OCI-LY7 (cell line): Measurements from ENCODE around the gene TFAP2B. TPM values are rescaled to one million over a fixed set of nuclear protein-coding genes. Genes with fewer than 3 reads are reported as not detected.

Experiments
- Bru-seq: library from RNA; stranded (reverse); fragments of 400-500 nt; gene quantifications from one replicate; lab custom pipeline; 2021; lab: Mats Ljungman, UMichigan
- BruChase-seq, 2 experiments: library from RNA; stranded (reverse); fragments of 400-500 nt; gene quantifications; one replicate each; lab custom pipeline; 2021; lab: Mats Ljungman, UMichigan
- BruUV-seq: library from RNA; stranded (reverse); fragments of 400-500 nt; replicated peaks from 2 replicates; lab custom pipeline; 2021; lab: Mats Ljungman, UMichigan
- CTCF ChIA-PET: fragments of 300-600 bp; sonication (Branson Sonifier 250); formaldehyde crosslinking; loops from one replicate; lab custom pipeline; 2022; ENCODE audit warnings: antibody characterized with exemption; ENCODE audit not compliant: unreplicated experiment; lab: Charles Lee
- POLR2A ChIA-PET: fragments of 300-600 bp; sonication (Branson Sonifier 250); formaldehyde crosslinking; loops from one replicate; lab custom pipeline; 2022; ENCODE audit warnings: antibody characterized with exemption; lab: Charles Lee
- DNase-seq: peaks from one replicate; pipeline ENCODE4 v3.0.0-alpha.2; 2015; ENCODE audit warnings: low spot score
- H2AFZ ChIP-seq: fragments of 200-600 bp; sonication (generic), shearing (Covaris generic); 2 replicates; pipeline ENCODE4 v1.6.1; 2014; ENCODE audit warnings: mild to moderate bottlenecking, antibody characterized with exemption, low read length, moderate library complexity
- H3K27ac ChIP-seq: fragments of 200-600 bp; sonication (generic); 2 replicates; pipeline ENCODE4 v1.5.1; 2014; ENCODE audit warnings: mixed run types, low read depth, mild to moderate bottlenecking, moderate library complexity, low read length, inconsistent platforms; ENCODE audit not compliant: poor library complexity, severe bottlenecking
- H3K36me3 ChIP-seq: fragments of 200-600 bp; sonication (generic); 2 replicates; pipeline ENCODE4 v1.6.1; 2014; ENCODE audit warnings: mild to moderate bottlenecking, antibody characterized with exemption, low read length, moderate library complexity, mixed read lengths; ENCODE audit not compliant: insufficient read depth
- H3K4me1 ChIP-seq: fragments of 200-600 bp; sonication (generic); 2 replicates; pipeline ENCODE4 v1.5.1; 2014; ENCODE audit warnings: mild to moderate bottlenecking, low read length; ENCODE audit not compliant: insufficient read depth, poor library complexity, severe bottlenecking
- H3K4me2 ChIP-seq: fragments of 200-600 bp; sonication (generic); 2 replicates; pipeline ENCODE4 v1.6.1; 2014; ENCODE audit warnings: mild to moderate bottlenecking, low read length
- H3K4me3 ChIP-seq: fragments of 200-600 bp; sonication (generic); 2 replicates; pipeline ENCODE4 v1.5.1; 2014; ENCODE audit warnings: mild to moderate bottlenecking, low read depth, low read length; ENCODE audit not compliant: poor library complexity, severe bottlenecking
- H3K79me2 ChIP-seq: fragments of 200-600 bp; sonication (generic); 2 replicates; pipeline ENCODE4 v1.6.1; 2016; ENCODE audit warnings: low read depth, mild to moderate bottlenecking, low read length, moderate library complexity, mixed read lengths; ENCODE audit not compliant: insufficient read depth
- H3K9me2 ChIP-seq: fragments of 200-600 bp; sonication (generic); 2 replicates; pipeline ENCODE4 v1.6.1; 2016; ENCODE audit warnings: mild to moderate bottlenecking, low read length, mixed read lengths; ENCODE audit not compliant: insufficient read depth
- H3K9me3 ChIP-seq: fragments of 200-600 bp; sonication (generic); 2 replicates; pipeline ENCODE4 v1.6.1; 2014; ENCODE audit warnings: mild to moderate bottlenecking, mixed run types, low read length, mixed read lengths
- H4K20me1 ChIP-seq: fragments of 200-600 bp; sonication (generic); 2 replicates; pipeline ENCODE4 v1.6.1; 2014; ENCODE audit warnings: mild to moderate bottlenecking, antibody characterized with exemption, low read length, moderate library complexity, mixed read lengths; ENCODE audit not compliant: insufficient read depth
- EZH2phosphoT487 ChIP-seq: fragments of 200-600 bp; sonication (generic); IDR thresholded peaks from 2 replicates; pipeline ENCODE4 v1.6.1; 2018; ENCODE audit warnings: low read depth, borderline replicate concordance, mild to moderate bottlenecking, mixed run types, antibody characterized with exemption, low read length, moderate library complexity, mixed read lengths
- intact Hi-C: fragments of 100-400 bp; cut with micrococcal nuclease; formaldehyde crosslinking; loops from one replicate; pipeline ENCODE4 v1.10.0; 2022; ENCODE audit not compliant: unreplicated experiment
- long read RNA-seq: library from polyadenylated mRNA; stranded (forward); transcript quantifications from one replicate; pipeline ENCODE4 v2.0.0, GENCODE V29; 2022
- total RNA-seq, 2 experiments: library from RNA; depleted of rRNA in 1 of 2; stranded (reverse); fragments of >200 nt in 1 of 2; shearing (Covaris generic) in 1 of 2; gene quantifications; 2 replicates each; pipeline ENCODE4 v1.2.3, GENCODE V29; 2014 to 2022
- TF ChIP-seq, protein P1 (sequence below): fragments of 200-600 bp; sonication (generic); conservative IDR thresholded peaks from 2 replicates; pipeline ENCODE4 v1.5.1; 2014; ENCODE audit warnings: mild to moderate bottlenecking, antibody characterized with exemption, low read length, moderate library complexity, mixed read lengths

Gene TFAP2B
- total RNA-seq (2014; rRNA removed; shearing (Covaris generic)) (not detected in 2 replicates), total RNA-seq (2022) (not detected in 2 replicates), Bru-seq, nascent RNA (not detected), BruChase-seq, experiment 1, labeled RNA remaining after a 6-hour chase (not detected), BruChase-seq, experiment 2, labeled RNA remaining after a 2-hour chase (not detected)
- long read RNA-seq: 0 reads

DNA sequence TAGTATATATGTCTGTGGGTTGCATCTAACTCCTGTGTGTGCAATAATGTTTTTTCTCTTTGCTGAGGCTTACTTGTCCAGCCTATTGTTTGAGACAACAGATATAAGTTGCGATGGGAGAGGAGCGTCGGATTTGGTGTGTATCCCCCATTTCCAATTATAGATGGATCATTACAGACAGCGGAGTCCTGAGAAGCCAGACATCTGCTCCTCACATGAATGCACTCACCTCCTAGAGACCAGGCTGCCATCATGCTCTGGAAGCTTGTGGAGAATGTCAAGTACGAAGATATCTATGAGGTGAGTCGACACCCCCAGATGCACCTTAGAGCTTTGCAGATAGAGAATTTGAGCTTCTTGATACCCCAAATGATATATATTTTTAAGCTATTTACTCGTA lies at the start of gene TFAP2B:
Gene TFAP2B (plus strand): TSS at position 199 of the 400 bp plus-strand sequence. CDS start 21 bp downstream, at position 220.
- DNase-seq: no peak
- H2AFZ ChIP-seq: no peak within 1 kb of the TSS
- no peak within 1 kb of the TSS for H3K4me3 ChIP-seq
- no peaks in the 10 kb centered on the region for H3K36me3 ChIP-seq
- intact Hi-C loops: loop anchor here (5.0 to 10.0 kb wide), 5 partner anchors 716 to 1204 kb away; no protein-coding TSS in a partner anchor
- BruUV-seq: no TSS peak
- H3K79me2 ChIP-seq: no peaks in the 10 kb centered on the region
- POLR2A ChIA-PET: interaction anchor here (0.5 to 0.6 kb wide), 2 partner anchors 272 to 635 kb away, joined by 3 to 7 read pairs; no protein-coding TSS in a partner anchor
- H3K27ac ChIP-seq: no peak within 1 kb of the TSS
- no peaks in the 10 kb centered on the region for H4K20me1 ChIP-seq
- H3K4me1 ChIP-seq: no peaks in the 10 kb centered on the region
- no peaks in the 10 kb centered on the region for H3K9me2 ChIP-seq
- TF ChIP-seq, protein P1, sequence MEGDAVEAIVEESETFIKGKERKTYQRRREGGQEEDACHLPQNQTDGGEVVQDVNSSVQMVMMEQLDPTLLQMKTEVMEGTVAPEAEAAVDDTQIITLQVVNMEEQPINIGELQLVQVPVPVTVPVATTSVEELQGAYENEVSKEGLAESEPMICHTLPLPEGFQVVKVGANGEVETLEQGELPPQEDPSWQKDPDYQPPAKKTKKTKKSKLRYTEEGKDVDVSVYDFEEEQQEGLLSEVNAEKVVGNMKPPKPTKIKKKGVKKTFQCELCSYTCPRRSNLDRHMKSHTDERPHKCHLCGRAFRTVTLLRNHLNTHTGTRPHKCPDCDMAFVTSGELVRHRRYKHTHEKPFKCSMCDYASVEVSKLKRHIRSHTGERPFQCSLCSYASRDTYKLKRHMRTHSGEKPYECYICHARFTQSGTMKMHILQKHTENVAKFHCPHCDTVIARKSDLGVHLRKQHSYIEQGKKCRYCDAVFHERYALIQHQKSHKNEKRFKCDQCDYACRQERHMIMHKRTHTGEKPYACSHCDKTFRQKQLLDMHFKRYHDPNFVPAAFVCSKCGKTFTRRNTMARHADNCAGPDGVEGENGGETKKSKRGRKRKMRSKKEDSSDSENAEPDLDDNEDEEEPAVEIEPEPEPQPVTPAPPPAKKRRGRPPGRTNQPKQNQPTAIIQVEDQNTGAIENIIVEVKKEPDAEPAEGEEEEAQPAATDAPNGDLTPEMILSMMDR: no peak
- no peak for TF ChIP-seq EZH2phosphoT487
- CTCF ChIA-PET: no interaction called here
- H3K9me3 ChIP-seq: no peaks in the 10 kb centered on the region
- no peak within 1 kb of the TSS for H3K4me2 ChIP-seq

- BruUV-seq: no TSS peak
- Histone ChIP-seq H3K4me1 (no peaks in the 10 kb centered on the region), H3K4me2 (no peak overlapping the region), H2AFZ (no peak overlapping the region), H4K20me1 (no peaks in the 10 kb centered on the region), H3K4me3 (no peak overlapping the region), H3K9me3 (no peaks in the 10 kb centered on the region), H3K36me3 (no peaks in the 10 kb centered on the region), H3K79me2 (no peaks in the 10 kb centered on the region), H3K27ac (no peak overlapping the region), H3K9me2 (no peaks in the 10 kb centered on the region)
- DNase-seq: no peak
- TF ChIP-seq, protein P1: no peak
- TF ChIP-seq EZH2phosphoT487: no peak
- CTCF ChIA-PET: no interaction called here
- intact Hi-C loops: no loop called here
- POLR2A ChIA-PET: no interaction called here
Measured at GRCh38 chr6:50778696-50779095, 40.0 kb upstream of the TFAP2B start.

- DNase-seq: no peak
- TF ChIP-seq EZH2phosphoT487: no peak
- TF ChIP-seq, protein P1: no peak
- no peaks in the 10 kb centered on the region for H3K36me3 ChIP-seq
- ChIA-PET POLR2A (no interaction called here), CTCF (no interaction called here)
- no peaks in the 10 kb centered on the region for H4K20me1 ChIP-seq
- H3K27ac ChIP-seq: no peak overlapping the region
- H3K79me2 ChIP-seq: no peaks in the 10 kb centered on the region
- H3K4me2 ChIP-seq: no peak overlapping the region
- no peaks in the 10 kb centered on the region for H3K4me1 ChIP-seq
- no peak overlapping the region for H2AFZ ChIP-seq
- H3K9me3 ChIP-seq: no peaks in the 10 kb centered on the region
- no TSS peak for BruUV-seq
- H3K4me3 ChIP-seq: no peak overlapping the region
- H3K9me2 ChIP-seq: no peaks in the 10 kb centered on the region
- intact Hi-C loops: no loop called here
Measured at GRCh38 chr6:50780382-50780781, 38.3 kb upstream of the TFAP2B start.
